ENCODE measurements around the gene GALNT18. TPM values are rescaled to one million over a fixed set of nuclear protein-coding genes. Genes with fewer than 3 reads are reported as not detected.

The GALNT18 gene
- total RNA-seq, 1 donor from 2014 or later, result 76.9 TPM

DNA sequence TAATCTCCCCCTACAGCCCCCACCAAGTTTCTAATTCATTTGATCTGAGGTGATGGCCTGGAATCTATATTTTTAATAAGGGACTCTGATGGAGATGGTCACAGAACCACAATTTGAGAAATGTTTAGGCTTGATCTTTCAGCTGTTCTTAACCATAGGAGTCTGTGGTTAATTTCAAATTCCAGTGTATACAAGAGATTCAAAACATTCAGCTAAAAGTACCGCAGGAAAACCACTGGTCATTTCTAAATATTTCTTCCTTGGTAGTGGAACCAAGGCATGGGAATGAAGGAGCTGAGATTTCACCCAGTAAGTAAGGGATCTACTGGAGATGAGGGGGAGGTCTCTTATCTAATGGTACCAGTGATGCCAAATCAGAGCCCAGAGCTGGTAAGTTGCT is 18.3 kb upstream of the GALNT18 start:
- Mint-ChIP-seq H3K4me3 (ENCODE audit: unreplicated experiment) (no peak overlapping the region), H3K27ac (ENCODE audit: unreplicated experiment) (no peak overlapping the region), H3K36me3 (ENCODE audit: unreplicated experiment) (peaks cover 4% of the 10 kb centered on the region)

GRCh38 chr11:11636671-11637070 is 14.9 kb upstream of the GALNT18 start:
- no peak for DNase-seq
- H3K9me3 Mint-ChIP-seq (ENCODE audit: unreplicated experiment), result peaks cover 5% of the 10 kb centered on the region
- H3K4me1 Mint-ChIP-seq (ENCODE audit: low read depth, unreplicated experiment), result peaks cover 4% of the 10 kb centered on the region
- H3K27ac Mint-ChIP-seq (ENCODE audit: unreplicated experiment), result no peak overlapping the region
- H3K27me3 Mint-ChIP-seq (ENCODE audit: unreplicated experiment), result no peaks in the 10 kb centered on the region
- TF ChIP-seq, protein P1, sequence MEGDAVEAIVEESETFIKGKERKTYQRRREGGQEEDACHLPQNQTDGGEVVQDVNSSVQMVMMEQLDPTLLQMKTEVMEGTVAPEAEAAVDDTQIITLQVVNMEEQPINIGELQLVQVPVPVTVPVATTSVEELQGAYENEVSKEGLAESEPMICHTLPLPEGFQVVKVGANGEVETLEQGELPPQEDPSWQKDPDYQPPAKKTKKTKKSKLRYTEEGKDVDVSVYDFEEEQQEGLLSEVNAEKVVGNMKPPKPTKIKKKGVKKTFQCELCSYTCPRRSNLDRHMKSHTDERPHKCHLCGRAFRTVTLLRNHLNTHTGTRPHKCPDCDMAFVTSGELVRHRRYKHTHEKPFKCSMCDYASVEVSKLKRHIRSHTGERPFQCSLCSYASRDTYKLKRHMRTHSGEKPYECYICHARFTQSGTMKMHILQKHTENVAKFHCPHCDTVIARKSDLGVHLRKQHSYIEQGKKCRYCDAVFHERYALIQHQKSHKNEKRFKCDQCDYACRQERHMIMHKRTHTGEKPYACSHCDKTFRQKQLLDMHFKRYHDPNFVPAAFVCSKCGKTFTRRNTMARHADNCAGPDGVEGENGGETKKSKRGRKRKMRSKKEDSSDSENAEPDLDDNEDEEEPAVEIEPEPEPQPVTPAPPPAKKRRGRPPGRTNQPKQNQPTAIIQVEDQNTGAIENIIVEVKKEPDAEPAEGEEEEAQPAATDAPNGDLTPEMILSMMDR (IDR thresholded peaks at IDR 0.05; ENCODE audit: partially characterized antibody, unreplicated experiment), result no peak
- H3K36me3 Mint-ChIP-seq (ENCODE audit: unreplicated experiment), result peaks cover 4% of the 10 kb centered on the region
- H3K4me3 Mint-ChIP-seq (ENCODE audit: unreplicated experiment), result no peak overlapping the region

More for the DNA sequence above, 18.3 kb upstream of the GALNT18 start:
- TF ChIP-seq, protein P1 (IDR thresholded peaks at IDR 0.05; ENCODE audit: partially characterized antibody, unreplicated experiment), result no peak
- peaks cover 7% of the 10 kb centered on the region for H3K4me1 Mint-ChIP-seq (ENCODE audit: low read depth, unreplicated experiment)
- peaks cover 8% of the 10 kb centered on the region for H3K9me3 Mint-ChIP-seq (ENCODE audit: unreplicated experiment)
- H3K27me3 Mint-ChIP-seq (ENCODE audit: unreplicated experiment), result no peaks in the 10 kb centered on the region
- DNase-seq, result no peak

DNA sequence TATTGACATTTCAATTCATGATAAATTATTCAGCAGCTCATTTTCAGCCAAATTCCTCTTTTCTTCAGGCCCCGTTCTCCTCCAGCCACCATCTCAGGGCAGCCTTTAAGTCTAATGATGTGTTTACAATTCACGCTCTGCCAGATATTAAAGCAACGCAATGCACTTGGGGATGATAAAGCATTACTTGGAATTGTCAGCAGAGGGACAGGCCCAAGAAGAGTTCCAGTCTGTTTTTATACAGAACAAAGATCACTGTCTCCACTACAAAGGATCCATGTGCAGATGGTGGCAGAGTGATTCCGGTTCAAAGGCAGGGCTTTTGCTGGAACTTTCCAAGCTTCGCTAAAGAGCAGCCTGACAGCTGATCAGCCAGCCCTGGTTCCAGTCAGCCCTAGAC is 13.6 kb upstream of the GALNT18 start:
- peaks cover 4% of the 10 kb centered on the region for H3K36me3 Mint-ChIP-seq (ENCODE audit: unreplicated experiment)
- H3K9me3 Mint-ChIP-seq (ENCODE audit: unreplicated experiment), result peaks cover 5% of the 10 kb centered on the region
- H3K4me3 Mint-ChIP-seq (ENCODE audit: unreplicated experiment), result no peak overlapping the region
- H3K4me1 Mint-ChIP-seq (ENCODE audit: low read depth, unreplicated experiment), result peaks cover 4% of the 10 kb centered on the region
- no peak for DNase-seq
- no peak overlapping the region for H3K27ac Mint-ChIP-seq (ENCODE audit: unreplicated experiment)
- TF ChIP-seq, protein P1 (IDR thresholded peaks at IDR 0.05; ENCODE audit: partially characterized antibody, unreplicated experiment), result no peak
- H3K27me3 Mint-ChIP-seq (ENCODE audit: unreplicated experiment), result no peaks in the 10 kb centered on the region

GRCh38 chr11:11629368-11629767 is 7.6 kb upstream of the GALNT18 start:
- H3K36me3 Mint-ChIP-seq (ENCODE audit: unreplicated experiment), result no peaks in the 10 kb centered on the region
- no peak for DNase-seq
- no peaks in the 10 kb centered on the region for H3K9me3 Mint-ChIP-seq (ENCODE audit: unreplicated experiment)
- H3K4me1 Mint-ChIP-seq (ENCODE audit: low read depth, unreplicated experiment), result peaks cover 6% of the 10 kb centered on the region
- TF ChIP-seq, protein P1 (IDR thresholded peaks at IDR 0.05; ENCODE audit: partially characterized antibody, unreplicated experiment), result no peak
- H3K4me3 Mint-ChIP-seq (ENCODE audit: unreplicated experiment), result no peak overlapping the region
- no peaks in the 10 kb centered on the region for H3K27me3 Mint-ChIP-seq (ENCODE audit: unreplicated experiment)
- peak overlapping the region; percentile 18 for H3K27ac Mint-ChIP-seq (ENCODE audit: unreplicated experiment)

GRCh38 chr11:11628651-11629050 is 6.8 kb upstream of the GALNT18 start:
- no peak overlapping the region for H3K4me3 Mint-ChIP-seq (ENCODE audit: unreplicated experiment)
- DNase-seq, result no peak
- TF ChIP-seq, protein P1 (IDR thresholded peaks at IDR 0.05; ENCODE audit: partially characterized antibody, unreplicated experiment), result no peak
- peaks cover 6% of the 10 kb centered on the region for H3K4me1 Mint-ChIP-seq (ENCODE audit: low read depth, unreplicated experiment)
- H3K9me3 Mint-ChIP-seq (ENCODE audit: unreplicated experiment), result no peaks in the 10 kb centered on the region
- H3K36me3 Mint-ChIP-seq (ENCODE audit: unreplicated experiment), result no peaks in the 10 kb centered on the region
- no peak overlapping the region for H3K27ac Mint-ChIP-seq (ENCODE audit: unreplicated experiment)
- no peaks in the 10 kb centered on the region for H3K27me3 Mint-ChIP-seq (ENCODE audit: unreplicated experiment)
